Measurements from ENCODE around the gene MTA1. TPM values are rescaled to one million over a fixed set of nuclear protein-coding genes. Genes with fewer than 3 reads are reported as not detected.

MTA1 gene
- total RNA-seq, 2 experiments from 2014 or later = 119 to 131 TPM

DNA sequence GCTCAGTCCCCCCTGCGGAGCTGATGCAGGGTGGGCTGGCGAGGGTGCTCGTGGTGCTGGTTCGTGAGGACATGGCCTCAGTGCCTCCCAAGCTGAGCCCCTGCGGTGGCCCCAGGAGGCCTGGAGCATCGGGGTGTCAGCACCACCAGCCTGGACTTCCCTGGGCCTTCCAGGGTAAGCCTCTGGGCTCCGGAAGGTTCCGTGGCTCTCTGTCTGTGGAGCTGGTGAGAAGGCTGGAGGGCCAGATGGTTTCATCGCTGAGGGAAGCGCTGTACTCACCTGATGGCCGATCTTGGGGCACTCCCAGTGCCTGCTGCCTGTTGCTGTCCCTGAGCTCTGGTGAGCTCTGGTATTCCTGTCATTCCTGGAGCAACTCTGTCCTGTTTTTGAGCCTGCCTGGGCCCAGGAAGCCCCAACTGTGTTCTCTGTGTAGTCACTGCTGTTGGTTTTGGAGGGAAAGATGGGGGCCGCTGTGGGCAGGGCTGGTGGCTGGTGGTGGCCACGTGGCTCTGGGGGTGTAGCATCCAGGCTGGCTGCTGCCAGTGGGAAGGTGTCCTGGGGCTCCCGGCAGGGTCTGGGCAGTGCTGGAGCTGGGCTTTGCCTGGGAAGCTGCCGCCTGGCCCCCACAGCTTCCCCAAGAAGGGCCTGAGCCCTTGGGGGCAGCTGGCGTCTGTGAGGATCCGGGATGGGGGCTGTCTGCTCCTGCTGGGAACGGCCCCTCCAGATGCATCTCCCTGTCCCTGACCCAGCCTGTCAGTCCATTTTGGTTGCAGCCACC, 18.3 kb downstream of the MTA1 start:
- CTCF ChIA-PET = no interaction called here
- POLR2A ChIA-PET = no interaction called here
- Mint-ChIP-seq H3K27me3 (no peaks in the 10 kb centered on the region), H3K36me3 (ENCODE audit: low read depth) (no peaks in the 10 kb centered on the region), H3K4me1 (peaks cover 7% of the 10 kb centered on the region), H3K9me3 (no peaks in the 10 kb centered on the region), H3K4me3 (no peak overlapping the region), H3K27ac (no peak overlapping the region)
- no peak for DNase-seq

DNA sequence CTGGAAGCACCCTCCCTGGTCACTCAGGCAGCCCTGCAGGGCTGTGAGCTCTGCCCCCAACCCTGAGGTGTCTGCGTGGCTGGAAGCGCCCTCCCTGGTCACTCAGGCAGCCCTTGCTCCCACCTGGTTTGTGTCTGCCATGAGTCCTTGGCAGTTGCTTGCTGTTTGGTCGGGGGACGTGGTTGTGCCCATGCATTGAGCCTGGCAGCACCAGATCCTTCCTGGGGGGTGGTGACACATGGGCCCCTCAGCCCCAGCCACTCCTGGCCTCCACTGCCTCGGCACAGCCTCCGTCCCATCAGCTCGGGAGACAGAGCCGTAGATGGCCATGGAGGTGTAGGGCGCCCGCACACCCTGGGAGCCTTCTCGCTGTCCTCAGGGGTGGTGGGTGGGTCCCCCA, 19.6 kb downstream of the MTA1 start:
- ChIA-PET CTCF (no interaction called here), POLR2A (no interaction called here)
- DNase-seq = no peak

DNA sequence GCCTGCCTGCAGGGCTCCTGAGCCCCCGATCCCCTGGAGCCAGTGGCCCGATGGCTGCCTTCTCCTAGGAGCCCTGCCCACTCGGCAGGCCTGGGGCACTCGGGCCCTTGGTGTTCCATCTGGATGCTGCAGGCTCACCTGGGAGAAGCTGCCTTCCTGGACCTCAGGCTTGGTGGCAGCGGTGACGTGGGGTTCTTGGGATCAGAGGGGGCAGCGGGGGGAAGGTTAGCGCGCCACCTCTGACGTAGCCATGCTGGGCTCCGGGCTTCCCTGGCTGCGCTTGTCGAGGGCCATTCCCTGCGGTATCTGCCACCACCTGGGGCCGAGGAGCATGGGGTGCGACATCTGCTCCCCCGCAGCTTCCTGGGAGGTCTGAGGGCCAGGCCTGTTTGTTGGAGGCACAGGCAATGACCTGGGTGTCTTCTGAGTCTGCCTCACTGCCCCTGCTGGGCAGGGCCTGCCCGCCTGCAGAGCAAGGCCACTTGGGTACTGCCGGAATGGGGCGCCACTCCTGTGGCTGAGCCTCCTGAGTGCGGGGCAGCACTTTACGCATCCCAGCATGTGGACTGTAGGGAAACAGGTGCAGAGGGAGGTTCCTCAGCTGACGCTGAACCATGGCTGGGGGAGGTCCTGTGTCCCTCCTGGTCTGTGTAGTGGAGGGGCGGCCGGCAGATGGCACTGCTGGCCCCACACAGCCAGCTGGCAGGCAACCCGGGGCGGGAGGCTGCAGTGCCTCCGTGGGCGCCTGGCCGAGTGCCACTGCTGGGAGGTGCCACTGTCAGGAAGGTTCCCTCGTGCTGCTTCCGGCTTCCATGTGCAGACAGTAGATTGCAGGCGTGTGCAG, 20.3 kb downstream of the MTA1 start:
- Mint-ChIP-seq H3K36me3 (ENCODE audit: low read depth) (no peaks in the 10 kb centered on the region), H3K27ac (no peak overlapping the region), H3K4me1 (peaks cover 4% of the 10 kb centered on the region), H3K27me3 (no peaks in the 10 kb centered on the region), H3K4me3 (no peak overlapping the region), H3K9me3 (no peaks in the 10 kb centered on the region)
- DNase-seq = no peak
- ChIA-PET POLR2A (no interaction called here), CTCF (no interaction called here)

More for the DNA sequence above, 19.6 kb downstream of the MTA1 start:
- no peak overlapping the region for H3K27ac Mint-ChIP-seq
- no peaks in the 10 kb centered on the region for H3K9me3 Mint-ChIP-seq
- peaks cover 7% of the 10 kb centered on the region for H3K4me1 Mint-ChIP-seq
- no peaks in the 10 kb centered on the region for H3K27me3 Mint-ChIP-seq
- H3K36me3 Mint-ChIP-seq (ENCODE audit: low read depth) = no peaks in the 10 kb centered on the region
- H3K4me3 Mint-ChIP-seq = no peak overlapping the region

DNA sequence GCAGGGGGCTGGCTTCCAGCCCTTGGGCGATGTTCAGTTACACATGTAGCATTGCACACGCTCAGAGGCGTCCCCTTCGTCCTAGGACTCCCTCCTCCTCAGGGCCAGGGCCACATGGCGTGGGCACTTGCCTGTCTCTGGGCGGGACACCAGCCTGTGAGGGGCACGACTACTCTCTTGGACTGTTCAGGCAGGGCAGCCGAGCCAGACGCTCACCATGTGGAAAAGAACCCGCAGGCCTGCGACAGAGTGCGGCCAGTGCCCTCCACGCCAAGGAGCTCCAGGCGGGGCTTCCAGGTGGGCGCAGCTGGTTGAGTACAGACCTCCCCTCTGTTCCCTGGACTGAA, 20.9 kb downstream of the MTA1 start:
- Mint-ChIP-seq H3K4me1 (peaks cover 2% of the 10 kb centered on the region), H3K27me3 (no peaks in the 10 kb centered on the region), H3K27ac (no peak overlapping the region), H3K4me3 (no peak overlapping the region), H3K36me3 (ENCODE audit: low read depth) (no peaks in the 10 kb centered on the region), H3K9me3 (no peaks in the 10 kb centered on the region)
- CTCF ChIA-PET = no interaction called here
- POLR2A ChIA-PET = no interaction called here
- DNase-seq = no peak

DNA sequence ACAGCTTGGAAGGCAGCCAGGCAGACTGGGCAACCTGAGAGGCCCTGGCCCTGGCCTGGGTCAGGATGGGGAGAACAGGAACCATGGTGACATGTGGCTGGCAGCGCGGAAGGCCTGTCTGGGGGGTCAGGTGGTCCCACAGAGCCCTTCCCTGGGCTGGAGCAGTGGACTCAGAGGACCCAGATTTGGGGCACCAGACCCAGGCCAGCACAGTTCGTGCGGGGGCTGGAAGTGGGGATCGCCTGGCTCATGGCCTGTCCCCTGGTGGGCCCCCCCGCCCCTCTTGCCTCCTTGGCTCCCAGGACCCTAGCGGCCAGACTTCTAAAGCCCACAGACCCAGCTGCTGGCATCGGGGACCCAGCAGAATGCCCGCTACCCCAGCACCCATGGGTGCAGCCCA, 21.4 kb downstream of the MTA1 start:
- H3K9me3 Mint-ChIP-seq = no peaks in the 10 kb centered on the region
- H3K27me3 Mint-ChIP-seq = no peaks in the 10 kb centered on the region
- no peak overlapping the region for H3K4me3 Mint-ChIP-seq
- CTCF ChIA-PET = no interaction called here
- no peak overlapping the region for H3K27ac Mint-ChIP-seq
- DNase-seq = no peak
- H3K36me3 Mint-ChIP-seq (ENCODE audit: low read depth) = no peaks in the 10 kb centered on the region
- POLR2A ChIA-PET = no interaction called here
- H3K4me1 Mint-ChIP-seq = no peaks in the 10 kb centered on the region

DNA sequence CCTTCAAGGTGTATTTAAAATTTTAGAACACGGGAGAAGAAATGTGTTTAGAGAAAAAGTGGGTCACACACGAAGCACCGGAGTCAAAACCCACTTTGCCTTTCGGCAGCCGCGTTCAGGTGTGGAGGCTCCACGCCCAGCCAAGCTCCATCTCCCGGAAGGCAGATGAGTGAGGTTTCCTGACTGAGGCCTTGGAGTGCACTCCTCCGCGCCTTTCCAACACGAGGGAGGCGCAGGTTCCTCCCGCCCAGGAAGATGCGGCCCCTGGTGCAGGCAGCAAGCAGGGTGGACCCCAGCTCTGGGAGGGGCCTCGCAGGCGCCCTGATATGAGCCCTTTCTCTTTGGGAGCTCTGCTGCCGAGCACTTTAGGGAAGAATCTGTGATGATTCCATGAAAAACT, 22.5 kb downstream of the MTA1 start:
- no peaks in the 10 kb centered on the region for H3K36me3 Mint-ChIP-seq (ENCODE audit: low read depth)
- no peak overlapping the region for H3K27ac Mint-ChIP-seq
- no peaks in the 10 kb centered on the region for H3K4me1 Mint-ChIP-seq
- no peak overlapping the region for H3K4me3 Mint-ChIP-seq
- POLR2A ChIA-PET = no interaction called here
- DNase-seq = no peak
- CTCF ChIA-PET = interaction anchor here (1.2 kb wide), 1 partner anchor 8 kb away, joined by 3 read pairs; no protein-coding TSS in a partner anchor
- H3K27me3 Mint-ChIP-seq = no peaks in the 10 kb centered on the region
- H3K9me3 Mint-ChIP-seq = no peaks in the 10 kb centered on the region

DNA sequence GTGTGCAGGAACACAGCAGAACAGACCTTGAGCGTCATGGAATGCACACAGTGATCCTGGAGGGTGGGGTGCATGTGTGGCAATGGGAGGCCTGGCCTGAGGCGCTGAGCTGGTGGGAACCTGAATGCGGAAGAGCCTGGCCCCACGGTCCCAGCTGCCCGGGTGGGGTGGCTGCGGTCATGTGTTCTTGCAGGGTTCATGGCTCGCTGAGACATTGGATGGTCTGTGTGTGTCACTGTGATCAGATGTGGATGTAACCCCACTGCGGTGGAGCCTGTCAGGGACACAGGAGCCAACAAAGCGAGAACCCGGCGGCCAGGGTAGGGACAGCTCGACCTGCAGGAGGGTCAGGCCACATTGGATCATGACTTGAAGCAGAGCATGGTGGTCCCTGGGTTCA, 23.2 kb downstream of the MTA1 start:
- Mint-ChIP-seq H3K9me3 (no peaks in the 10 kb centered on the region), H3K27ac (no peak overlapping the region), H3K27me3 (no peaks in the 10 kb centered on the region), H3K4me3 (no peak overlapping the region), H3K36me3 (ENCODE audit: low read depth) (no peaks in the 10 kb centered on the region), H3K4me1 (no peaks in the 10 kb centered on the region)
- DNase-seq = no peak
- ChIA-PET POLR2A (no interaction called here), CTCF (interaction anchor here (1.2 kb wide), 1 partner anchor 7 kb away, joined by 3 read pairs; no protein-coding TSS in a partner anchor)

DNA sequence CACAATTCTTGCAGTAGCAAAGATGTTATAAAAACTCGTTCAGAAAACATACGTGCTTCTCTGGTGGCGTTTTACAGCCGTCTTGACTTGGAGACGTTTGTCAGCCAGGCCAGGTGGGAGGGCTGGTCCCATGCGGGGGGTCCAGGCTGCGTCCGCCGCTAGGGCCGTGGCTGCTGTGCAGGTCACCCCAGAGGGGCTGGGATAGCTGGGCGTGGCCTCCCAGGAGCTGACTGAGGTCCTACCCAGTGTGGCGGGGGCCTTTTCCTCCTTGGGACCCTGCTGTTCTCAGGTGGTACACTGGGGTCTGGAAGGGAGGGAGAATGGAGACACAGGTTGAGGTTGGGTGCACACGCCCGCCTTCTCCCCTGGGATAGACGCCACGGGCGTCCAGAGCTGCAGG, 25.2 kb downstream of the MTA1 start:
- no peaks in the 10 kb centered on the region for H3K36me3 Mint-ChIP-seq (ENCODE audit: low read depth)
- ChIA-PET POLR2A (interaction anchor here (0.6 kb wide), 1 partner anchor 10 kb away, joined by 12 read pairs; no protein-coding TSS in a partner anchor), CTCF (no interaction called here)
- DNase-seq = no peak
- H3K9me3 Mint-ChIP-seq = no peaks in the 10 kb centered on the region
- H3K4me1 Mint-ChIP-seq = no peaks in the 10 kb centered on the region
- no peak overlapping the region for H3K4me3 Mint-ChIP-seq
- H3K27ac Mint-ChIP-seq = no peak overlapping the region
- H3K27me3 Mint-ChIP-seq = no peaks in the 10 kb centered on the region

DNA sequence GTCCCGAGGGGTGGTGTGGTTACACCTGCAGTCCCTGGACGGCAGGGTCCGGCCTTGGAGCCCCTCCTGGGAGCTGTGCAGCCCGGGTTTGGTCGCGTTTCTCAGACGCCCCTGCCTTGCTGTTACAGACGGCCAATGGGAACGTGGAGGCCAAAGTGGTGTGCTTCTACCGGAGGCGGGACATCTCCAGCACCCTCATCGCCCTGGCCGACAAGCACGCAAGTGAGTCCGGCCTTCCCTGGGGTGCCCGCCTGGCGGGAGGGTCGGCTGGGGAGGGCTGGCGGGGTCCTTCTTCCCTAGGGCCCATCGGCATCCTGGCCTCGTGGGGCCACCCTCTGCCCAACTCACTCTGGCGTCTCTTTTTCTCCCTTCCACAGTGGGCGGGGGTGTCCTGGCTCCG, 25.7 kb downstream of the MTA1 start:
- H3K36me3 Mint-ChIP-seq (ENCODE audit: low read depth) = no peaks in the 10 kb centered on the region
- no peak overlapping the region for H3K27ac Mint-ChIP-seq
- CTCF ChIA-PET = no interaction called here

DNA sequence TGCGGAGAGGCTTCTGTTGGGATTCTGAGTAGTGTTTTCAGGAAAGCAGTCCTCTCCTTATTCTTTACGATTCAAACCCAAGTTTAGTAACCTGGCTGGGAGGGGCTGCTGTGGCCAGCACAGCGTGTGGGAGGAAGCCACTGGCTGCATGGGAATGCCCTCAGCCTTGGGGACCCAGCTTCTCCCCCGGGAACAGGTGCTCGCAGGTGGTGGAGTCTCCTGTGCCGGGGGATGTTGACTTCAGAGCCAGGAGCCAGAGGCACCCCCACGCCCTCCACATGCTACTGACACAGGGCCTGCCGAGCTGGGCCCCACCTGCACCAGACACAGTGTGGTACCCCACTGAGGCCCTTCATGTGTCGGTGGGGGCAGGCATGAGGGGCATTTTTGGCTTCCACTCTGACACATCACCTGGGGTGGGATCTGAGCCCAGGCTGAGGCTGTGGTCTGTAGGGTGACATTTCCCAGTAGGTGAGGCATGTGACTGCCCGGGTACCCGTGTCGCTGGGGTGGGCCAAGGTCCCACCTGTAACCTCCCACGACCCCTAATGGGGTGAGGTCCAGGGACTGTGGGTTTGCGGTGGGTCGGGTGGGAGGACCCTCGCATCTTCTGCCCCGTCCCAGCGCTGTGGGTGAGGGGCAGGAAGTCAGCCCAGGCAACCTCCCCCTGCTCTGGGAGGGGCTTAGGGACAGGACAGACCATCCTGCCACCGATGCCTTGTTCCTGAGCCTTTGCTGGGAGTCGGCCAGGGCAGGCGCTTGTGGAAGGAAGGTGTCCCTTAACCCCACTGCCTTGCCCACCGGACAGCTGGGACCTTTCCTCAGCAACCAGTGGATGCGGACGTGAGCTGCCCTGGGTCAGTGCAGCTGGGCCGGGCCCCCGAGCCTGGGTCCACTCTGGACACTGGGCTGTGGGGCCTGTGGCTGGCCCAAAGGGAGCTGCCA, 26.5 kb downstream of the MTA1 start:
- Mint-ChIP-seq H3K36me3 (ENCODE audit: low read depth) (no peaks in the 10 kb centered on the region), H3K4me1 (no peaks in the 10 kb centered on the region), H3K27ac (no peak overlapping the region), H3K9me3 (no peaks in the 10 kb centered on the region), H3K4me3 (no peak overlapping the region), H3K27me3 (no peaks in the 10 kb centered on the region)
- no peak for DNase-seq
- ChIA-PET CTCF (interaction anchor here (1.8 kb wide), 1 partner anchor 43 kb away, joined by 7 read pairs; no protein-coding TSS in a partner anchor), POLR2A (no interaction called here)

More for the DNA sequence above, 25.7 kb downstream of the MTA1 start:
- Mint-ChIP-seq H3K4me1 (no peaks in the 10 kb centered on the region), H3K9me3 (no peaks in the 10 kb centered on the region), H3K27me3 (no peaks in the 10 kb centered on the region), H3K4me3 (no peak overlapping the region)
- no peak for DNase-seq
- POLR2A ChIA-PET = no interaction called here

DNA sequence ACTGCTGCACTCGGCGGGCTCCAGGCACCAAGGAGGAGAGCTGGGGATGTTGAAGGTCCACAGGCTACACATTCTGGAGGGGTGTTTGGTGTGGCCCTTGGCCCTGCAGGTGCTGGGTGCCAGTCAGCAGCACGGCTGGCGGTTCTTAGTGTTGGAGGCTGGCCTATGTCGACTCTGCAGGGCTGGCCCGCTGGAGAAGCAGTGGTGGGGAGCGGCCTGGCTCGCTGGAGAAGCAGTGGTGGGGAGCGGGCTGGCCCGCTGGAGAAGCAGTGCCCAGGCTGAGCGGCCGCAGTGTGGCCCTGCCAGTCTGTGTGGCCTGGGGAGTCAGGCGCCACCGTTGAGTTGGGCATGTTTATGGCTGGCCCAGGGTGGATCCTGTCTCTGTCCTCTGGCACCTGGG, 27.3 kb downstream of the MTA1 start:
- no peaks in the 10 kb centered on the region for H3K27me3 Mint-ChIP-seq
- no peak overlapping the region for H3K27ac Mint-ChIP-seq
- no peak for DNase-seq
- no peaks in the 10 kb centered on the region for H3K36me3 Mint-ChIP-seq (ENCODE audit: low read depth)
- no peaks in the 10 kb centered on the region for H3K4me1 Mint-ChIP-seq
- ChIA-PET POLR2A (no interaction called here), CTCF (interaction anchor here (1.6 to 1.8 kb wide), 3 partner anchors 12 to 76 kb away, joined by 5 to 7 read pairs (median 5); no protein-coding TSS in a partner anchor)
- H3K9me3 Mint-ChIP-seq = no peaks in the 10 kb centered on the region
- H3K4me3 Mint-ChIP-seq = no peak overlapping the region

DNA sequence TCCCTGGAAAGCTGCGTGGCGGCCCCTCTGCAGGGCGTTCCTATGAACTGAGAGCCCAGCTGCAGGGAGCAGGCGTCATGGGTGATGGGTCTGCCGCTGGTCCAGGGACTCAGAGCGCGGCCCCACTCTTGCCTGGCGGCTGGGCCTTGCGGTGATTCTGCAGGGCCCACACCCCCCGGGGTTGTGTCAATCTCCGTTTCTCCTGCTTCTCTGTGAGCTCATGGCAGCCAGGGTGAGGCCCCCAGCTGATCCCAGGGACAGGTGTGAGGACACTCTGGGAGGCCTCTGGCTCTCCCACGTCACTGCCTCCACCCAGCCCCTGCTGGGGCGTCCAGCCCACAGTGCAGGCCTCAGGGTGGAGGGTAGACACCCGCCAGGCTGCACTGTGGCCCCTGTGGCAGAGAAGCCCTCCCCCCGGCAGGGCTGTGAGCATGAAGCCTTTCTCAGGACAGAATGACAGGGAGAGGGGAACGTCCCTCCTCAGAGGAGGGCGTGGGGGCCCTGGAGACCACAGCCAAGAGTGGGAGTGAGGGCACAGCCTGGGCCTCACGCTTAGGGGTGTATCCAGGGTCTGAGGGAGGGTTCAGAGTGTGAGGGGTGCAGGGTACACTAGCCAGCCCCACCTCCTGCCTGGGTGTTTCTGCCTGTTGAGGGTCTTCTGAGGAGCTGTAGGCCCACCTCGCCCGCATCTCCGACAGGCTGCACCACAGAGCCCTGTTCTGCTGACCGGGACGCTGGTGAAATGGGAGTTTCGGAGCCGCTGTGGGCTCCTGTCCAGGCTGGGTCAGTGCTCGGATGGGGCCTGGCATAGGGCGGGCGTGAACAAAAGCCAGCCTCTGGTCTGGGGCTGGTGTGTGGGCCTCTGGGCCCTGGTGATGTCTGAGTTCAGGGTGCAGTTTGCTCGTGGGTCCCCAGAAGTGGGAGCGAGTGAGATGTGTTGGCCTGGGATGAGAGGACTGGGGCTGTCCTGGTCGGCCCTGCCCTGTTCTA, 28.3 kb downstream of the MTA1 start:
- ChIA-PET POLR2A (no interaction called here), CTCF (interaction anchor here (1.0 to 1.8 kb wide), 6 partner anchors 9 to 77 kb away, joined by 3 to 5 read pairs (median 4); no protein-coding TSS in a partner anchor)
- no peak overlapping the region for H3K27ac Mint-ChIP-seq
- H3K4me3 Mint-ChIP-seq = no peak overlapping the region
- no peaks in the 10 kb centered on the region for H3K27me3 Mint-ChIP-seq
- H3K4me1 Mint-ChIP-seq = no peaks in the 10 kb centered on the region
- no peaks in the 10 kb centered on the region for H3K9me3 Mint-ChIP-seq
- no peaks in the 10 kb centered on the region for H3K36me3 Mint-ChIP-seq (ENCODE audit: low read depth)
- no peak for DNase-seq
